ENCODE measurements around the gene TNFRSF4. TPM values are rescaled to one million over a fixed set of nuclear protein-coding genes. Genes with fewer than 3 reads are reported as not detected.

TNFRSF4 gene
- total RNA-seq, 2 experiments from 2014 or later, result 1.1 TPM; not detected in 1

- peaks cover 2% of the 10 kb centered on the region for H3K4me1 ChIP-seq (ENCODE audit: insufficient read depth, low read length, poor library complexity, severe bottlenecking)
- no peaks in the 10 kb centered on the region for H3K79me2 ChIP-seq (ENCODE audit: insufficient read depth, low read depth, low read length)
- TF ChIP-seq EZH2phosphoT487 (IDR thresholded peaks at IDR 0.05; ENCODE audit: borderline replicate concordance, low read depth, low read length), result no peak
- TF ChIP-seq, protein P1, sequence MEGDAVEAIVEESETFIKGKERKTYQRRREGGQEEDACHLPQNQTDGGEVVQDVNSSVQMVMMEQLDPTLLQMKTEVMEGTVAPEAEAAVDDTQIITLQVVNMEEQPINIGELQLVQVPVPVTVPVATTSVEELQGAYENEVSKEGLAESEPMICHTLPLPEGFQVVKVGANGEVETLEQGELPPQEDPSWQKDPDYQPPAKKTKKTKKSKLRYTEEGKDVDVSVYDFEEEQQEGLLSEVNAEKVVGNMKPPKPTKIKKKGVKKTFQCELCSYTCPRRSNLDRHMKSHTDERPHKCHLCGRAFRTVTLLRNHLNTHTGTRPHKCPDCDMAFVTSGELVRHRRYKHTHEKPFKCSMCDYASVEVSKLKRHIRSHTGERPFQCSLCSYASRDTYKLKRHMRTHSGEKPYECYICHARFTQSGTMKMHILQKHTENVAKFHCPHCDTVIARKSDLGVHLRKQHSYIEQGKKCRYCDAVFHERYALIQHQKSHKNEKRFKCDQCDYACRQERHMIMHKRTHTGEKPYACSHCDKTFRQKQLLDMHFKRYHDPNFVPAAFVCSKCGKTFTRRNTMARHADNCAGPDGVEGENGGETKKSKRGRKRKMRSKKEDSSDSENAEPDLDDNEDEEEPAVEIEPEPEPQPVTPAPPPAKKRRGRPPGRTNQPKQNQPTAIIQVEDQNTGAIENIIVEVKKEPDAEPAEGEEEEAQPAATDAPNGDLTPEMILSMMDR (conservative IDR thresholded peaks at IDR 0.05; ENCODE audit: low read length), result no peak
- BruUV-seq (replicated peaks), result no TSS peak
- H4K20me1 ChIP-seq (ENCODE audit: insufficient read depth, low read length), result no peaks in the 10 kb centered on the region
- H3K9me2 ChIP-seq (ENCODE audit: insufficient read depth, low read length), result no peaks in the 10 kb centered on the region
- peaks cover 5% of the 10 kb centered on the region for H3K36me3 ChIP-seq (ENCODE audit: insufficient read depth, low read length)
- no peak for DNase-seq (ENCODE audit: low spot score)
- H3K27ac ChIP-seq (ENCODE audit: low read depth, low read length, poor library complexity, severe bottlenecking), result no peak overlapping the region
- H3K9me3 ChIP-seq (ENCODE audit: low read length), result no peaks in the 10 kb centered on the region
- no peak overlapping the region for H3K4me2 ChIP-seq (ENCODE audit: low read length)
- intact Hi-C loops (cut with micrococcal nuclease; ENCODE audit: unreplicated experiment), result loop anchor here (2.0 kb wide), 1 partner anchor 89 kb away; no protein-coding TSS in a partner anchor
- H3K4me3 ChIP-seq (ENCODE audit: low read depth, low read length, poor library complexity, severe bottlenecking), result no peak overlapping the region
- POLR2A ChIA-PET, result no interaction called here
- no peak overlapping the region for H2AFZ ChIP-seq (ENCODE audit: low read length)
- CTCF ChIA-PET (ENCODE audit: unreplicated experiment), result no interaction called here
Observed at GRCh38 chr1:1211541-1212441, 2.2 kb downstream of the TNFRSF4 start.

DNA sequence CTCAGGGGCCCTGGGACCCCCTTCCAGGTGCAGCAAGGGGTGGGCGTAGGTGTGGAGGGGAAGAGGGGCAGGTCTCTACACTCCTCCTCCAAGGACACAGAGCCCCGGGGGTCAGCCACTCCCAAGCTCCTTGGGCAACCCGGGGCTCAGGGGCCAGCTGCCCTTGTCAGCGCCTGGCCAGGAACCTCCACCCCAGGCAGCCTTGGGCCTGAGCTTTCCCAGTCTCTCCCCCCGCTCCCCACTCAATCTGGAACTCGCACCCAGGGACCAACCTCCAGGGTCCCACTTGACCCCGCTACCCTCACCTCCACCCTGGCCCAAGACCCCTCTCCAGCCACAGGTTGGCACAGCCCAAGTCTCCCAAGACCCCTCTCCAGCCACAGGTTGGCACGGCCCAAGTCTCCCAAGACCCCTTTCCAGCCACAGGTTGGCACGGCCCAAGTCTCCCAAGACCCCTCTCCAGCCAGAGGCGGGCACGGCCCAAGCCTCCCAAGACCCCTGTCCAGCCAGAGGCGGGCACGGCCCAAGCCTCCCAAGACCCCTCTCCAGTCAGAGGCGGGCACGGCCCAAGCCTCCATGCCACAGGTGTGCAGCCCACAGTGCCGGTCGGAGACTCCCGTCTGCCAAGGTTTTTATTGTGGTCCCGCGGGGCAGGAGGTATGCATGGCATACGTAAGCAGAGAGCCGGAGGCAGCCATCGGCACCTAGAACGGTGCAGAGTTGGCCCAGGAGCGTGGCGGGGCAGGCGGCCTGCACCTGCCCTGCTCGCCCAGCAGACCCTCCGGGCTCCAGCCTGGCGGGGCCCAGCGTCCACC, 3.0 kb downstream of the TNFRSF4 start:
- CTCF ChIA-PET (ENCODE audit: unreplicated experiment), result no interaction called here
- no peaks in the 10 kb centered on the region for H4K20me1 ChIP-seq (ENCODE audit: insufficient read depth, low read length)
- POLR2A ChIA-PET, result no interaction called here
- no peaks in the 10 kb centered on the region for H3K9me2 ChIP-seq (ENCODE audit: insufficient read depth, low read length)
- H3K27ac ChIP-seq (ENCODE audit: low read depth, low read length, poor library complexity, severe bottlenecking), result no peak overlapping the region
- no peaks in the 10 kb centered on the region for H3K79me2 ChIP-seq (ENCODE audit: insufficient read depth, low read depth, low read length)
- BruUV-seq (replicated peaks), result no TSS peak
- no peak overlapping the region for H2AFZ ChIP-seq (ENCODE audit: low read length)
- H3K36me3 ChIP-seq (ENCODE audit: insufficient read depth, low read length), result no peaks in the 10 kb centered on the region
- no peaks in the 10 kb centered on the region for H3K9me3 ChIP-seq (ENCODE audit: low read length)
- TF ChIP-seq EZH2phosphoT487 (IDR thresholded peaks at IDR 0.05; ENCODE audit: borderline replicate concordance, low read depth, low read length), result no peak
- TF ChIP-seq, protein P1 (conservative IDR thresholded peaks at IDR 0.05; ENCODE audit: low read length), result no peak
- peaks cover 7% of the 10 kb centered on the region for H3K4me1 ChIP-seq (ENCODE audit: insufficient read depth, low read length, poor library complexity, severe bottlenecking)
- intact Hi-C loops (cut with micrococcal nuclease; ENCODE audit: unreplicated experiment), result no loop called here
- no peak overlapping the region for H3K4me2 ChIP-seq (ENCODE audit: low read length)
- H3K4me3 ChIP-seq (ENCODE audit: low read depth, low read length, poor library complexity, severe bottlenecking), result no peak overlapping the region
- no peak for DNase-seq (ENCODE audit: low spot score)

All from OCI-LY7 (cell line).